Central memory CD8-positive, alpha-beta T cell (primary cell): ENCODE measurements around the gene TSC22D2.

Experiments used
- ATAC-seq: fragments of 150-1000 bp; cut with Tn5 transposase; replicated peaks from 2 replicates; pipeline ENCODE4 v1.10.0; 2022; ENCODE audit warnings: mild to moderate bottlenecking, moderate FRiP score, moderate number of reproducible peaks; ENCODE audit not compliant: poor library complexity, severe bottlenecking; ENCODE audit errors: extremely low read depth
- DNase-seq, 2 donors: peaks; one replicate each; pipeline ENCODE4 v3.0.0; 2021; ENCODE audit warnings: low spot score in 2 of 2
- H3K27ac Mint-ChIP-seq: one replicate; pipeline ENCODE4 v1.8.0; 2022; ENCODE audit warnings: low read depth, mild to moderate bottlenecking, moderate library complexity, mixed read lengths
- H3K27me3 Mint-ChIP-seq: one replicate; pipeline ENCODE4 v1.8.0; 2022; ENCODE audit warnings: mixed read lengths
- H3K36me3 Mint-ChIP-seq: one replicate; pipeline ENCODE4 v1.8.0; 2022; ENCODE audit warnings: mild to moderate bottlenecking, moderate library complexity, mixed read lengths; ENCODE audit not compliant: insufficient read depth
- H3K4me1 Mint-ChIP-seq: one replicate; pipeline ENCODE4 v1.8.0; 2022; ENCODE audit warnings: mixed read lengths
- H3K4me3 Mint-ChIP-seq: one replicate; pipeline ENCODE4 v1.8.0; 2022; ENCODE audit warnings: mild to moderate bottlenecking, moderate library complexity, mixed read lengths
- H3K9me3 Mint-ChIP-seq: one replicate; pipeline ENCODE4 v1.8.0; 2022; ENCODE audit warnings: mixed read lengths

Gene TSC22D2

GRCh38 chr3:150421799-150422548 lies 13.9 kb downstream of the TSC22D2 start:
- no peak overlapping the region for H3K4me3 Mint-ChIP-seq
- no peak for DNase-seq
- H3K27ac Mint-ChIP-seq = peak overlapping the region; percentile 14
- no peaks in the 10 kb centered on the region for H3K9me3 Mint-ChIP-seq
- H3K27me3 Mint-ChIP-seq = no peaks in the 10 kb centered on the region
- peaks cover 7% of the 10 kb centered on the region for H3K36me3 Mint-ChIP-seq
- H3K4me1 Mint-ChIP-seq = peaks cover 62% of the 10 kb centered on the region
- ATAC-seq = peak; percentile 19

DNA sequence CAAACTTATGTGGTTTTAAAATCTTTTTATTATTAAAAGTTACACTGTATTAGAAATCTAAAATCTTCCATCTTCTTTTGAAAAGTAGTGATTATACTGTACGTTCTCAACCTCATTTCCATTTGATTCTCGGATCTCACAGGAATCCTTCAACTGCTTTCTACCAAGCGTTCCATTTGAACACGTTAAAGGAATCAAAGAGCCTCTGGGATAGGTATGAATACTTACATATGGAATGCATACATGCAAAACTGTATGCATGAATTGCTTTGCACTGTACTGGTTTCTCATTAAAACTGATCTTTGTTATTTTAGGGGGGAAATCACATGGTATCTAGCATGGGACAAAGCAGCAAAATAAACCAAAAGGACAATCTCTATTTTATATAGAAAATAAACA lies 14.8 kb downstream of the TSC22D2 start:
- Mint-ChIP-seq H3K27ac (no peak overlapping the region), H3K4me3 (no peak overlapping the region), H3K36me3 (peaks cover 7% of the 10 kb centered on the region), H3K9me3 (no peaks in the 10 kb centered on the region), H3K27me3 (no peaks in the 10 kb centered on the region), H3K4me1 (peaks cover 62% of the 10 kb centered on the region)
- DNase-seq (no peak), ATAC-seq (no peak)

DNA sequence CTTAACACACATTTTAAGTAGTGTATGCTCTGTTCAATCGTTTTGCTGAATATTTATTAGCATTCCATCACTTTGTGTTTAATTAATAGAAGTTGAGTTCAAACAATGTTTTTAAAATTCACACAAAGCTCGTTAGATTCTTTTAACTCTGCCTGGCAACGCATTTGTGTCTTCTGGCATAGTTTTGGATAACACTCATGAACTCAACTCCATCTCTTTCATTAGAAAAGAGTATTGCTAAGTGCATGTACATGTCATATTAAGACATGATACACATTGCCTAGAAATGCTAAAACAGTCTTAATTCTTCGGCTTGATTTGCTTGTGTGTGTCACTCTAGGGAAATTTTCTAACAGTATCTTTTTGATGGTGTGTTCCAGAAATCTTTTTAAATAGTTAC lies 15.7 kb downstream of the TSC22D2 start:
- peaks cover 7% of the 10 kb centered on the region for H3K36me3 Mint-ChIP-seq
- H3K9me3 Mint-ChIP-seq = no peaks in the 10 kb centered on the region
- no peak overlapping the region for H3K27ac Mint-ChIP-seq
- H3K27me3 Mint-ChIP-seq = no peaks in the 10 kb centered on the region
- no peak overlapping the region for H3K4me3 Mint-ChIP-seq
- peaks cover 61% of the 10 kb centered on the region for H3K4me1 Mint-ChIP-seq
- ATAC-seq (no peak), DNase-seq (no peak)

- H3K36me3 Mint-ChIP-seq = peaks cover 9% of the 10 kb centered on the region
- no peak overlapping the region for H3K27ac Mint-ChIP-seq
- H3K4me1 Mint-ChIP-seq = peaks cover 60% of the 10 kb centered on the region
- no peak overlapping the region for H3K4me3 Mint-ChIP-seq
- H3K9me3 Mint-ChIP-seq = no peaks in the 10 kb centered on the region
- no peak for ATAC-seq
- H3K27me3 Mint-ChIP-seq = no peaks in the 10 kb centered on the region
- DNase-seq = no peak
These were observed 18.2 kb downstream of the TSC22D2 start for GRCh38 chr3:150426292-150426691.

DNA sequence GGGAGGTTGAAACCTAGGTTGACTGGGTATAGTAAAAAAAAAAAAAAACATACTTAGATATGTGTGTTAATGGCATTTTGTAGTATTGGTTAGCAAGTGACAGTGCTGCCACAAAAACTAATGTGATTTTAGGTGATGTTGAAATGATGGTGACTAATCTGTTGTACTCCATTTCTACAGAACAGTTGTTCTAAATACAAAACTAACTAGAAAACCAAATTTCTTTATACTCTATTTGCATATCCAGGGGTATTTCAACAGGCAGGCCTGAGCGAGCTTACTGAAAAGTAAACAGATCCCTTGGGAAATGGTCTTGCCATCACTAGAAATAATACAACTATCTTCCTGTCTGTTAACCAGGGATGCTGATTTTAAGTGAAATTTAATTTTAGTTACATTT lies 20.5 kb downstream of the TSC22D2 start:
- H3K36me3 Mint-ChIP-seq = peaks cover 5% of the 10 kb centered on the region

DNA sequence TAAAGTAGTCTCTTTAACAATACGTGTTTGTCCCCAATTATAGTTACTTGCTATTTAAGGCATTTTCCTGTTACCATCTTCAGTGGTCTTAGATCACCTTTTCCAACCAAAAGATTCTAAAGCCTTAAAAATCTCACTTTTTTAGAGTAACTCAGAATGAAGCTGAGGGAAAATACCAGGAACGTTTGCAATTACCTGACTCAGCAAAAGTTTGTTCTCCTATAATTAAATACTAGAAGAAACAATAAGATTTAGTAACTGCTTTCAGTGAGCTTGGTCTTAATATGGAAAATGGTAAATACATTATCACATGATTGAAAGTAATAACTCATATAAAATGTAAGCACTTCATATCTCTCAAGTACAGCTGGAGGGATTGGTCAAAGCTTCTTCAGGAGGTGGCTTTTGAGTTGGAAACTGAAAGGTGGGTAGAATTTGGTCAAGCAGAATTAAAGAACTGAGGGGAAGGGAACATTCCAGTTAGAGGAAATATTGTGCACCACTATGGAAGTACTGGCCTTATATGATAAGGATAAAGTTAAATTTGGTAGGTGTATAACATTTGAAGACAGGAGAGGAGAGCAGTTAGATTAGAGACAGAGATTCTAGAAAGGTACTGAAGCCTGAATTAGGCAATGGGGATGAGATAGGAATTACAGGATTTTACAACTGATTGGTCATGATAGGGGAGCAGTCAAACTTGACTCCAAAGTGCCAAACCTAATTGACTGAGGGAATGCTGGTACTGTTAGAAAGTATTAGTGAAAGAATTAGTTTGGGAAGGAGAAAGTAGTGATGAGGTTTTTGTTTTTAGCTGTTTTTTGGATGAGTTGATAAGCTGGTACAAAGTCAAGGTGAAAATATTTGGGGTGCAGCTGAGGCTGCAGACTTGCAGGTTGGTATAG lies 21.9 kb downstream of the TSC22D2 start:
- DNase-seq (no peak), ATAC-seq (no peak)
- H3K27me3 Mint-ChIP-seq = no peaks in the 10 kb centered on the region
- peaks cover 57% of the 10 kb centered on the region for H3K4me1 Mint-ChIP-seq
- H3K27ac Mint-ChIP-seq = peak overlapping the region; percentile 19
- peaks cover 5% of the 10 kb centered on the region for H3K36me3 Mint-ChIP-seq
- H3K9me3 Mint-ChIP-seq = no peaks in the 10 kb centered on the region
- H3K4me3 Mint-ChIP-seq = no peak overlapping the region

More for the DNA sequence above, 20.5 kb downstream of the TSC22D2 start:
- no peak overlapping the region for H3K4me3 Mint-ChIP-seq
- no peaks in the 10 kb centered on the region for H3K9me3 Mint-ChIP-seq
- DNase-seq = no peak
- H3K4me1 Mint-ChIP-seq = peaks cover 52% of the 10 kb centered on the region
- H3K27ac Mint-ChIP-seq = peak overlapping the region; percentile 42
- no peak for ATAC-seq
- no peaks in the 10 kb centered on the region for H3K27me3 Mint-ChIP-seq

DNA sequence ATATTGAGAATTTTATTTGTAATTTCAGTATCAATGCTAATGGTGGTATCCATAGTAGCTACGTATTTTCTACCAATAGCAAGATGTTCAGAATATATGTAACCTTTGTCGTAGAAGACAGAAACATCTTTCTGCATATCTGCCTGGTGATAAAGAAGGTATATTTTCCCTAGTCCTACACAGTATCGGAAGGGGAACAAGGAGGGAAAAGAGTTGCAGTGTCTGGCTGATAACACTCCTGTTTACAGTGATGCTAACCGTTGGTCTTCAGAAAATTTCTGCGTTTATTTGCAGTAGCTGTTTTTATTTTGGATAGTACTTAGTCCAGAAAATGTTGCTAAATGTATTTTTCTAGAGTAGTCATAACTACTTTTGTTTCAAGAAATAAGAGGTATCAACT lies 25.2 kb downstream of the TSC22D2 start:
- H3K4me1 Mint-ChIP-seq = peaks cover 30% of the 10 kb centered on the region

GRCh38 chr3:150434234-150434633 lies 26.1 kb downstream of the TSC22D2 start:
- peaks cover 26% of the 10 kb centered on the region for H3K4me1 Mint-ChIP-seq
- DNase-seq (no peak), ATAC-seq (no peak)
- H3K4me3 Mint-ChIP-seq = no peak overlapping the region
- peaks cover 3% of the 10 kb centered on the region for H3K36me3 Mint-ChIP-seq
- no peak overlapping the region for H3K27ac Mint-ChIP-seq
- no peaks in the 10 kb centered on the region for H3K9me3 Mint-ChIP-seq
- no peaks in the 10 kb centered on the region for H3K27me3 Mint-ChIP-seq

More for the DNA sequence above, 25.2 kb downstream of the TSC22D2 start:
- Mint-ChIP-seq H3K9me3 (no peaks in the 10 kb centered on the region), H3K4me3 (no peak overlapping the region), H3K27me3 (no peaks in the 10 kb centered on the region), H3K36me3 (peaks cover 4% of the 10 kb centered on the region), H3K27ac (no peak overlapping the region)
- DNase-seq = no peak
- ATAC-seq = no peak

- H3K4me1 Mint-ChIP-seq = peaks cover 12% of the 10 kb centered on the region
- ATAC-seq (no peak), DNase-seq (no peak)
- no peaks in the 10 kb centered on the region for H3K9me3 Mint-ChIP-seq
- no peak overlapping the region for H3K4me3 Mint-ChIP-seq
- H3K36me3 Mint-ChIP-seq = no peaks in the 10 kb centered on the region
- no peak overlapping the region for H3K27ac Mint-ChIP-seq
- no peaks in the 10 kb centered on the region for H3K27me3 Mint-ChIP-seq
These were observed 28.1 kb downstream of the TSC22D2 start for GRCh38 chr3:150436161-150436560.

GRCh38 chr3:150439657-150440056 lies 31.6 kb downstream of the TSC22D2 start:
- DNase-seq (no peak), ATAC-seq (no peak)
- Mint-ChIP-seq H3K36me3 (no peaks in the 10 kb centered on the region), H3K9me3 (no peaks in the 10 kb centered on the region), H3K4me1 (peaks cover 13% of the 10 kb centered on the region), H3K27ac (no peak overlapping the region), H3K27me3 (no peaks in the 10 kb centered on the region), H3K4me3 (no peak overlapping the region)

DNA sequence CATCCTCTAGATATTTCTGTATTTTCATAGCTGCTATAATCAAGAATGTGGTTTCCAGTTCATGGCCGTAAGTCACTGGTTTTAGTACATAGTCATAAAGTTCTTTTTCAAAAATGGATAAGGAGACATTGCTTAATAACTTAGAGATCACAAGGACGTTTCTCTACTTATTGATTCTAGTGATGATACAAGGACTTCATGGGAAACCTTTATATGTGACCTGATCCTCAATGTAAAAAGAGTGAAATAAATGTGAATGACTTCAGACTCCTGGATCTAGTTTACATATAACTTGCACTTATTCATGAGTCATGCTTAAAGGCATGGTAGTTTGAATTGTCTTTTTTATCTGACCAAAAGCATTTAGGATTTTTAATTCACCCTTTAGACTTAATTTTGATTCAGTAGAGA lies 35.2 kb downstream of the TSC22D2 start:
- Mint-ChIP-seq H3K27ac (no peak overlapping the region), H3K36me3 (peaks cover 3% of the 10 kb centered on the region), H3K4me3 (no peak overlapping the region), H3K27me3 (no peaks in the 10 kb centered on the region), H3K4me1 (peaks cover 22% of the 10 kb centered on the region), H3K9me3 (no peaks in the 10 kb centered on the region)
- ATAC-seq = no peak
- DNase-seq = no peak

- Mint-ChIP-seq H3K36me3 (peaks cover 5% of the 10 kb centered on the region), H3K27ac (no peak overlapping the region), H3K9me3 (no peaks in the 10 kb centered on the region), H3K4me1 (peaks cover 28% of the 10 kb centered on the region), H3K4me3 (no peak overlapping the region), H3K27me3 (no peaks in the 10 kb centered on the region)
- ATAC-seq = no peak
- no peak for DNase-seq
These were observed 36.3 kb downstream of the TSC22D2 start for GRCh38 chr3:150444371-150444770.
